Measurements from ENCODE around the gene MICAL1. TPM values are rescaled to one million over a fixed set of nuclear protein-coding genes. Genes with fewer than 3 reads are reported as not detected.

MICAL1 gene, protein sequence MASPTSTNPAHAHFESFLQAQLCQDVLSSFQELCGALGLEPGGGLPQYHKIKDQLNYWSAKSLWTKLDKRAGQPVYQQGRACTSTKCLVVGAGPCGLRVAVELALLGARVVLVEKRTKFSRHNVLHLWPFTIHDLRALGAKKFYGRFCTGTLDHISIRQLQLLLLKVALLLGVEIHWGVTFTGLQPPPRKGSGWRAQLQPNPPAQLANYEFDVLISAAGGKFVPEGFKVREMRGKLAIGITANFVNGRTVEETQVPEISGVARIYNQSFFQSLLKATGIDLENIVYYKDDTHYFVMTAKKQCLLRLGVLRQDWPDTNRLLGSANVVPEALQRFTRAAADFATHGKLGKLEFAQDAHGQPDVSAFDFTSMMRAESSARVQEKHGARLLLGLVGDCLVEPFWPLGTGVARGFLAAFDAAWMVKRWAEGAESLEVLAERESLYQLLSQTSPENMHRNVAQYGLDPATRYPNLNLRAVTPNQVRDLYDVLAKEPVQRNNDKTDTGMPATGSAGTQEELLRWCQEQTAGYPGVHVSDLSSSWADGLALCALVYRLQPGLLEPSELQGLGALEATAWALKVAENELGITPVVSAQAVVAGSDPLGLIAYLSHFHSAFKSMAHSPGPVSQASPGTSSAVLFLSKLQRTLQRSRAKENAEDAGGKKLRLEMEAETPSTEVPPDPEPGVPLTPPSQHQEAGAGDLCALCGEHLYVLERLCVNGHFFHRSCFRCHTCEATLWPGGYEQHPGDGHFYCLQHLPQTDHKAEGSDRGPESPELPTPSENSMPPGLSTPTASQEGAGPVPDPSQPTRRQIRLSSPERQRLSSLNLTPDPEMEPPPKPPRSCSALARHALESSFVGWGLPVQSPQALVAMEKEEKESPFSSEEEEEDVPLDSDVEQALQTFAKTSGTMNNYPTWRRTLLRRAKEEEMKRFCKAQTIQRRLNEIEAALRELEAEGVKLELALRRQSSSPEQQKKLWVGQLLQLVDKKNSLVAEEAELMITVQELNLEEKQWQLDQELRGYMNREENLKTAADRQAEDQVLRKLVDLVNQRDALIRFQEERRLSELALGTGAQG
- 10 to 100 TPM; 42.4 to 89.8 (median 59.2) TPM for polyA plus RNA-seq (ENCODE audit: insufficient read length in 10 of 10)
- long read RNA-seq, donor 1, partial matches to known transcripts, result 0 of 3 reads
- long read RNA-seq, donor 1, other reads (novel, unspliced or antisense), result 0 of 3 reads
- long read RNA-seq, donor 2, result 0 reads
- long read RNA-seq, donor 3, result 0 reads
- long read RNA-seq, donor 4, partial matches to known transcripts, result 5 of 7 reads
- long read RNA-seq, donor 4, other reads (novel, unspliced or antisense), result 0 of 7 reads
- long read RNA-seq, donor 5, partial matches to known transcripts, result 6 of 7 reads
- long read RNA-seq, donor 5, other reads (novel, unspliced or antisense), result 0 of 7 reads
- long read RNA-seq, donor 6, partial matches to known transcripts, result 5 of 7 reads
- long read RNA-seq, donor 6, other reads (novel, unspliced or antisense), result 0 of 7 reads
- long read RNA-seq, donor 7, partial matches to known transcripts, result 5 of 5 reads
- long read RNA-seq, donor 7, other reads (novel, unspliced or antisense), result 0 of 5 reads
- long read RNA-seq, donor 8, result 0 reads
- long read RNA-seq, donor 9, result 0 reads

DNA sequence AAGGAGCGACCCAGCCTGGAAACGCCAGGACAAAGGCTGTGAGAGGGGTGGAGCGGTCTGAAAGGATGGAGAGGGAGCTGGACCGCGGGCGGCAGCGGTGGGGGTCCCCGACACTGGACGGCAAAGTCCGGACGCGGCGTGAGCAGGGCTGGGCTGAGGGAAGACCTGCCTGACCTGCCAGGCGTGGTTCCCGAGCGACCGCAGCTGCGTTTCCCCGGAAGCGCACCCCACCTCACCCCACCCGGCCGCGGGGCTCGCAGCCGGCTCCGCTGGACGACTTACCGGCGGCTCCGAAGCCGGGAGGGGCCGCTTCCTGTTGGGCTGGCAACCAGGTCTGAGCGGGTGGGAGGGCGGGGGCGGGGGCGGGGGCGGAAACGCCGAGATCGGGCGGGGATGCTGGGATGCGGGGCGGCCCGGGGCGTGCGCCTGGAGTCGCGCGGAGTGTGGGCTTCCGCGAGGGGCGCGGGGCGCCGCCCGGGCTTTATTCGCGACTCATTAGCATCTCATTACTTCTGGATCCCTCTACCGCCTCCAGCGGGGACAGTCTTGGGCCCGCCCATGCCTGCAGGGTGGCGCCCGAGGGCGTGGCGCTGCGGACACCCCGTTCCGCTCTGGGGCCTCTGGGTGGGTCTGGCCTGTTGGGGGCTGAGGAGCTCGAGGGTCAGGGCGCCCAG is at the start of gene MICAL1:
Gene MICAL1, minus strand, starts transcription at position 336 of the 674 bp plus-strand sequence. CDS start 1,576 bp downstream, outside the sequence.
- DNase-seq, result peak; percentile 46 to 86 (median 65)

GRCh38 chr6:109503327-109504224 is 48.0 kb upstream of the MICAL1 start:
- DNase-seq, result peak in 2 of 3 donors; percentile 41 to 61

DNA sequence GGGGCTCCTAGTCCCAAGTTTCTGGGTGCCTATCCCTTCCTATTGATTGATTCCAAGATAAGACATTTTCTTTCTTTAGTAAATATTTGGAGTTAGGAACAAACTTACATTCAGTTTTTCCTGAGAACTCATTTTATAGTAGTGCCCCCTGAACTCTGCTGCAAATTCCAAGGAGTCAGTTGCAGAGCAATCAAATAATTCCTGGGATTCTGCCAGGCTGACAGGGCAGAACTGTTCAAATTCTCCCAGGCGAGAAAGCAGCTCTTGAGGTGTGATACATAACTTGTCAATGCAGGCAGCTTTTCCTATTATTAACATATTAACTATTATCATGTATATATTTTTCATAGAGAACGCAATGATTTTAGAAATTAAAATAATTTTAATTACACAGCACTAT is 43.4 kb upstream of the MICAL1 start:
- no peak for DNase-seq

- no peak for DNase-seq
Observed at GRCh38 chr6:109498052-109498451, 42.5 kb upstream of the MICAL1 start.

DNA sequence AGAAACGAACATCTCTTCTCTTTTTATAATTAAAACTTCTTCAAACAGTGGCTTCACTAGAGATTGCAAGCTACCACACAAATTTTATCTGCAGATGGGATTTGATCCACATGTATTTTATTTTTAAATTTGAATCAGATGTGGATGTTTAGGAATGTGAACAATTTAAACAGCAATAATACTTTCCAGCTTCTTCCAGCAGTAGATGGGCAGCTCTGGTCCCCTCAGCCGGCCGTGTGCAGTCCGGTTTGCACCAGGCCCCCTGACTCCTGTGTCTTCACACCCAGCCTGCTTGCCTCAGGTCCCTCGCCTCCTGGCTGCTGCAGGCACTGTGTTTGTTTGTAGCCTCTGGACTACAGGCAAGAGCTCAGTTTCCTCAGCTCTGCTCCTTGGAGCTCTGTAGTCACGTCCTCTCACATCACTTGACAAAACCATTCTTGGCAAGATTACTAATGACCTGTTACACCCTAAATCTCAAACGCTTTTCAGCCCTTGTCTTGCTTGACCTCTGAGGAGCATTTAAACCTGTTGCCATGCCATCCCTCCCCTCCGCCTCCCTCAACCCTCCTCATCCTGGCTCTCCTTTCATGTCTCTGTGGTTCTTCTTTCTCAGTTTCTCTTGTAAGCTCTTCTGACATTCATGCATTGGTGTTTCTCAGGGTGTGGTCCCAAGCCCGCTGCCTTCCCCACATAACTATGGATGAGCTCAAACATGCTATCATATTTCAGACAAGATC is 40.6 kb upstream of the MICAL1 start:
- peak in 1 of 3 donors; percentile 37 for DNase-seq

DNA sequence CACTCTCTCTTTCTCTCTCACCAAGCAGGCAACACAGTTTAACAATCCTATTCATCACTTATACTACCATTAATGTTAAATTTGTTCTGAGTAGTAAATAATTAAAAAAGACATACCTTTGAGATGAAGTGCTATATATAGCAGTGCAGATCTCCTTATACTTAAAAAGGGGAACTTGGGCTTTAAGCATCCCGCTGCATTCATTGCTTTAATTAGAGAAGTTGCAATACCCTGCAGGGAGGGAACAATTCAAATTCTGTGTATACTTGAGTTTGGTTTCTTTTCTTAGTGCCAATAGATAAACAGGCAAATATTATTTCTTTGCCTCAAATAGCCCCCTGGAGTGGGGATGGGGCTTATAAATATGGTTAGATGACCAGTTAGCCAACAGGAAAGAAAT is 38.3 kb upstream of the MICAL1 start:
- no peak for DNase-seq

GRCh38 chr6:109491207-109491938 is 35.8 kb upstream of the MICAL1 start:
- DNase-seq, result peak in 1 of 3 donors; percentile 19

GRCh38 chr6:109490713-109491112 is 35.1 kb upstream of the MICAL1 start:
- no peak for DNase-seq

GRCh38 chr6:109488001-109488400 is 32.4 kb upstream of the MICAL1 start:
- DNase-seq, result no peak

- no peak for DNase-seq
Observed at GRCh38 chr6:109486068-109486467, 30.5 kb upstream of the MICAL1 start.

GRCh38 chr6:109485266-109485935 is 29.8 kb upstream of the MICAL1 start:
- DNase-seq, result peak in 1 of 3 donors; percentile 20

- DNase-seq, result peak in 2 of 3 donors; percentile 31 to 57
Observed at GRCh38 chr6:109484122-109484521, 28.6 kb upstream of the MICAL1 start.

GRCh38 chr6:109483735-109484057 is 28.1 kb upstream of the MICAL1 start:
- no peak for DNase-seq

DNA sequence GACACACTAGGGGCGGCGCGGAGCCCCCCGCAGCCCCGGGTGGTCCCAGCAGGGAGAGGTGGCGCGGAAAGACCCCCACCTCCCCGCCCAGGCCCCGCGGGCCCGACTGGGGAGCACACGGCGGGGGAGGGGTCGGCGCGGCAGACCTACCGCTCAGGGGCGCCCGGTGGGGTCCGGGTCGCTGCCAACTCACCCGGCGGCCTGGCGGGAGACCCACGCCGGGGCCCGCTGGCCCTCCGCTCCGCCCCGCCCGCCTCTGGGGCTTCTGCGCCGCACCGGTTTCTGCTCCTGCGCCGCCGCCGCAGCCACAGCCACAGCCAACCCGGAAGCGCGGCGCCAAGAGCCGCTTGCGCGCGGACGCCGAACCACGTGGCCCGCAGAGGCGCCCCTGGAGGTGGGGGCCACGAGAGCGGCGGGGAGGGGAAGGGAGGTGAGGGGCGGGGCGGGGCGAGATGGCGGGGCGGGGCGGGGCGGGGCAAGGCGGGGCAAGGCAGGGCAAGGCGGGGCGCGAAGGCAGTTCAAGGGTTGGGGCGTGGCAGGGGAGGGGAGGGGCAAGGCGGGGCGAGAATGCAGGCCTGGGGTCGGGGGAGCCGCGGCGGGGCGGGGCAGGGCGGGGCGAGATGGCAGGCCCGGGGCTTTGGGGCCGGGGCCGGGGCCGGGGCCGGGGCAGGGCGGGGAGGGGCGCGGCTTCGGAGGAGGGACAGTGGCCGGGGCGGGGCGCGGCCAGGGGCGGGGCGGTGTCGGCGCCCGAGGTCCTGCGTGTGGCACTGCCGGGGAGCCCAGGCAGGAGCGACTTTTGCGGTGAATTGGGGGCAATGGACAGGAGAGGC is 27.5 kb upstream of the MICAL1 start, which contains the start of gene ZBTB24:
Gene ZBTB24, minus strand, starts transcription at position 315 of the 830 bp plus-strand sequence. CDS start 1,193 bp downstream, outside the sequence.
- peak; percentile 87 to 94 (median 91) for DNase-seq

DNA sequence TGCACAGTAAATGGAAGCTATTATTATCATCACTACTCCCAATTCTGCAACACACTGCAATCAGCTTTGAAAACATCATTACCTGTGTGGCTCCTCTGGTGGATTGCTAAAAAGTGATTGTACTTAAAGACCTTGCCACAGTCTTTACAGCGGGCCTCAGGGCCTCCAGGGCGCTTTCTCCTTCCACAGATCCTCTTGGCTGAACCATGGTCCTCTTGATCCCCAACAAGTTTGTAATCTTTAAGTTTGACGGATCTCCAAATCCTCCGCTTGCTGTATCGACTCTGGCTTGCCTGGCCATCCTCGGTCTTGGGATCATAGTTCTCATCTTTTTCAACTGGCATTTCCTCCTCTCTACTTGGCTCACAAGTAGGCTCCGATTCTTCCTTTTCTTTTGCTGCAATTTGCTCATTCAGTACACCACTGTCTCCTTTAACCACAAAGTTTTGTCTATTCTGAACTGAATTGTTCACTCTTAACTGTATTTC is 25.5 kb upstream of the MICAL1 start:
- no peak for DNase-seq

Data from muscle of back (tissue), 13 donors.